Activated naive CD4-positive, alpha-beta T cell treated with anti-CD3 and anti-CD28 coated beads, Interleukin-2, amount 10 ng/mL, durations not matched to agents 7 days and 5 days (primary cell): Measurements from ENCODE around the gene MPI.
"Not testable (repeated sequence)": the region's sequence is repeated elsewhere in the genome, so short reads cannot be mapped to it uniquely, and the experiment has no call there.

Source experiments
- CTCF ChIA-PET: fragments of 350-600 bp; sonication (Branson Sonifier 250); formaldehyde crosslinking; loops from one replicate; lab custom pipeline; 2021; ENCODE audit warnings: antibody characterized with exemption; lab: Charles Lee
- DNase-seq: peaks from one replicate; pipeline ENCODE4 v3.0.0-alpha.2; 2020
- H3K27ac Mint-ChIP-seq: one replicate; pipeline ENCODE4 v1.8.0; 2021; ENCODE audit warnings: mild to moderate bottlenecking, moderate library complexity, mixed read lengths
- H3K27me3 Mint-ChIP-seq: one replicate; pipeline ENCODE4 v1.8.0; 2021; ENCODE audit warnings: mild to moderate bottlenecking, mixed read lengths
- H3K36me3 Mint-ChIP-seq: one replicate; pipeline ENCODE4 v1.8.0; 2021; ENCODE audit warnings: mixed read lengths
- H3K4me1 Mint-ChIP-seq: one replicate; pipeline ENCODE4 v1.8.0; 2021; ENCODE audit warnings: mixed read lengths
- H3K4me3 Mint-ChIP-seq: one replicate; pipeline ENCODE4 v1.8.0; 2021; ENCODE audit warnings: mild to moderate bottlenecking, moderate library complexity, mixed read lengths
- H3K9me3 Mint-ChIP-seq: one replicate; pipeline ENCODE4 v1.8.0; 2021; ENCODE audit warnings: mixed read lengths

Gene MPI

DNA sequence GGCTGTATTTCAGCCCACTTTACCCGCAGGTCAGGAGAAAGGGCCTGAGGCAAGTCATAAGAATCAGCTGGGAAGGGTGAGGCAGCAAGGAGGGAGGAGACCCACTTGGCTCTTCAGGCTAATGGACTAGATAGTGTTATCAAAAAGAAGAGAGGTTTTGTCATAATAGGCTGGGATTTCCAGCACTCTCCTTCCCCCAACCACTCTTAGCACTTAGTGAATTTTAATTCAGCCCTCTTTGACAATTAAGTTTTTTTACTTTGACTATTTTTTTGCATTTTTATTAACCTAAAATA, 771 bp downstream of the MPI start:
- peaks cover 35% of the 10 kb centered on the region for H3K36me3 Mint-ChIP-seq
- H3K9me3 Mint-ChIP-seq: no peaks in the 10 kb centered on the region
- H3K27ac Mint-ChIP-seq: peak overlapping the region; percentile 99
- CTCF ChIA-PET: interaction anchor here (2.9 kb wide), 1 partner anchor 11 kb away, joined by 17 read pairs; no protein-coding TSS in a partner anchor
- H3K27me3 Mint-ChIP-seq: no peaks in the 10 kb centered on the region
- DNase-seq: no peak
- peaks cover 59% of the 10 kb centered on the region for H3K4me1 Mint-ChIP-seq
- H3K4me3 Mint-ChIP-seq: peak overlapping the region; percentile 78

- peak overlapping the region; percentile 99 for H3K27ac Mint-ChIP-seq
- H3K36me3 Mint-ChIP-seq: peaks cover 38% of the 10 kb centered on the region
- no peaks in the 10 kb centered on the region for H3K27me3 Mint-ChIP-seq
- CTCF ChIA-PET: interaction anchor here (0.9 to 3.1 kb wide), 2 partner anchors 10 to 33 kb away, joined by 3 to 15 read pairs; no protein-coding TSS in a partner anchor
- no peak for DNase-seq
- H3K4me3 Mint-ChIP-seq: peak overlapping the region; percentile 78
- H3K4me1 Mint-ChIP-seq: peaks cover 60% of the 10 kb centered on the region
- no peaks in the 10 kb centered on the region for H3K9me3 Mint-ChIP-seq
These were observed 1.6 kb downstream of the MPI start for GRCh38 chr15:74891469-74891868.

GRCh38 chr15:74892313-74892712, 2.5 kb downstream of the MPI start:
- Mint-ChIP-seq H3K9me3 (no peaks in the 10 kb centered on the region), H3K27me3 (no peaks in the 10 kb centered on the region), H3K4me3 (peak overlapping the region; percentile 5), H3K4me1 (peaks cover 64% of the 10 kb centered on the region), H3K27ac (peak overlapping the region; percentile 99), H3K36me3 (peaks cover 44% of the 10 kb centered on the region)
- CTCF ChIA-PET: interaction anchor here (0.9 to 3.1 kb wide), 2 partner anchors 9 to 34 kb away, joined by 3 to 15 read pairs; no protein-coding TSS in a partner anchor
- no peak for DNase-seq

- Mint-ChIP-seq H3K27me3 (no peaks in the 10 kb centered on the region), H3K36me3 (peaks cover 50% of the 10 kb centered on the region), H3K27ac (peak overlapping the region; percentile 99), H3K9me3 (no peaks in the 10 kb centered on the region), H3K4me3 (no peak overlapping the region), H3K4me1 (peaks cover 65% of the 10 kb centered on the region)
- no peak for DNase-seq
- CTCF ChIA-PET: interaction anchor here (3.1 kb wide), 1 partner anchor 9 kb away, joined by 15 read pairs; no protein-coding TSS in a partner anchor
These were observed 3.1 kb downstream of the MPI start for GRCh38 chr15:74892931-74893330.

DNA sequence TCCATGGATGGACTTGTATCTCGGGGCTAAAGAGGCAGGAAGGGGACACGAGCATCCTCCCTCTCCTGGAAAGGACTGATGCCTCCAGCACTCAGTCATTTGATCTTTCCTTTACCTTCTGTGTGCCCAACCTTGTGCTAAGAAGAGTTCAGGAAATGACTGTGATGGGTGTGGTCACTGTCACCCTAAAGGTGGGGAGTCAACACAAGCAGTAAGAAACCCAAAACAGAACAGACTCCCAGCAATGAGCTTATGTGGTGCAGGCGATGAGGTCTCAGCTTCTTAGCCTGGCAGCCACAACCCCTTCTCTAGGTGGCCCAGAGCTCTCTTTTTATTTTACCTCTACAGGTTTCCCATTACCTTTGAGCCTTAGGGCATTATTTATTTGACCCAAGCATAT, 3.8 kb downstream of the MPI start:
- Mint-ChIP-seq H3K27me3 (no peaks in the 10 kb centered on the region), H3K36me3 (peaks cover 52% of the 10 kb centered on the region), H3K9me3 (no peaks in the 10 kb centered on the region), H3K4me3 (peak overlapping the region; percentile 71), H3K27ac (peak overlapping the region; percentile 99), H3K4me1 (peaks cover 65% of the 10 kb centered on the region)
- CTCF ChIA-PET: interaction anchor here (0.5 to 3.1 kb wide), 4 partner anchors 8 to 114 kb away, joined by 3 to 15 read pairs (median 3); no protein-coding TSS in a partner anchor
- DNase-seq: peak; percentile 71

GRCh38 chr15:74894383-74894782, 4.5 kb downstream of the MPI start:
- Mint-ChIP-seq H3K27ac (peak overlapping the region; percentile 19), H3K4me1 (peaks cover 59% of the 10 kb centered on the region)

GRCh38 chr15:74895830-74896229, 6.0 kb downstream of the MPI start:
- CTCF ChIA-PET: interaction anchor here (1.0 kb wide), 1 partner anchor 22 kb away, joined by 3 read pairs; no protein-coding TSS in a partner anchor
- peaks cover 63% of the 10 kb centered on the region for H3K36me3 Mint-ChIP-seq
- no peaks in the 10 kb centered on the region for H3K9me3 Mint-ChIP-seq
- H3K4me3 Mint-ChIP-seq: no peak overlapping the region
- H3K4me1 Mint-ChIP-seq: peaks cover 49% of the 10 kb centered on the region
- peak overlapping the region; percentile 77 for H3K27ac Mint-ChIP-seq
- no peak for DNase-seq
- no peaks in the 10 kb centered on the region for H3K27me3 Mint-ChIP-seq

More at GRCh38 chr15:74894383-74894782, 4.5 kb downstream of the MPI start:
- peaks cover 60% of the 10 kb centered on the region for H3K36me3 Mint-ChIP-seq
- CTCF ChIA-PET, DNase-seq, H3K4me3 Mint-ChIP-seq, H3K27me3 Mint-ChIP-seq, H3K9me3 Mint-ChIP-seq: not testable (repeated sequence)

DNA sequence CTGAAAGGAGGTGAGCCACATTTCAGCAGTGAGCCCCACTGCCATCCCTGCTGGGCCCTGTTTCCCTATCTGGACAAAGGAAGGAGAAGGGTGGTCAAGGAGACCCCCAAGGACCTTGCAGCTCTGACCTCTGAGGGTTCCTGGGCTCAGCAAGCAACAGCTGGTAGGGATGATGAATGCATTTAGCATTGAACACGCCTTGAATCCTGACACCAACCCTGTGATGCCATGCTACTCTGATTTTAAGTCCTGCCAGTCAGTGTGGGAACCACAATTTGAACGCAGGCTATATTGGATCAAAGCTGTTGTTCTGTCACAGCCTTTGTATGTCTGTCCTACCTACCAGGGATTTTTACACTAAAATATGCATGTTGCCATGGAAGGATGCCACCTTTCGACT, 6.5 kb downstream of the MPI start:
- Mint-ChIP-seq H3K4me3 (no peak overlapping the region), H3K27me3 (no peaks in the 10 kb centered on the region), H3K9me3 (no peaks in the 10 kb centered on the region), H3K4me1 (peaks cover 47% of the 10 kb centered on the region), H3K27ac (no peak overlapping the region), H3K36me3 (peaks cover 61% of the 10 kb centered on the region)
- no peak for DNase-seq
- CTCF ChIA-PET: interaction anchor here (1.0 kb wide), 1 partner anchor 22 kb away, joined by 3 read pairs; no protein-coding TSS in a partner anchor

- H3K27ac Mint-ChIP-seq: no peak overlapping the region
- H3K27me3 Mint-ChIP-seq: no peaks in the 10 kb centered on the region
- CTCF ChIA-PET: interaction anchor here (1.0 kb wide), 1 partner anchor 27 kb away, joined by 3 read pairs; no protein-coding TSS in a partner anchor
- no peak for DNase-seq
- peaks cover 56% of the 10 kb centered on the region for H3K36me3 Mint-ChIP-seq
- H3K4me1 Mint-ChIP-seq: peaks cover 47% of the 10 kb centered on the region
- no peaks in the 10 kb centered on the region for H3K9me3 Mint-ChIP-seq
- H3K4me3 Mint-ChIP-seq: no peak overlapping the region
These were observed 7.5 kb downstream of the MPI start for GRCh38 chr15:74897300-74897701.

- DNase-seq: peak; percentile 73
- peaks cover 62% of the 10 kb centered on the region for H3K36me3 Mint-ChIP-seq
These were observed 11.8 kb downstream of the MPI start for GRCh38 chr15:74901612-74902063.

GRCh38 chr15:74902295-74903075, 12.6 kb downstream of the MPI start:
- no peak overlapping the region for H3K4me3 Mint-ChIP-seq
- H3K4me1 Mint-ChIP-seq: peaks cover 52% of the 10 kb centered on the region
- H3K27me3 Mint-ChIP-seq: no peaks in the 10 kb centered on the region
- CTCF ChIA-PET: interaction anchor here (0.6 to 5.5 kb wide), 48 partner anchors 10 to 278 kb away, joined by 3 to 73 read pairs (median 5); partner anchors contain the start of genes CSK, MPI and ULK3
- H3K36me3 Mint-ChIP-seq: peaks cover 59% of the 10 kb centered on the region
- H3K9me3 Mint-ChIP-seq: no peaks in the 10 kb centered on the region
- DNase-seq: no peak
- no peak overlapping the region for H3K27ac Mint-ChIP-seq

More at GRCh38 chr15:74901612-74902063, 11.8 kb downstream of the MPI start:
- CTCF ChIA-PET: interaction anchor here (0.6 to 5.5 kb wide), 53 partner anchors 9 to 280 kb away, joined by 3 to 73 read pairs (median 5); partner anchors contain the start of genes CSK, MPI and ULK3
- Mint-ChIP-seq H3K27me3 (no peaks in the 10 kb centered on the region), H3K27ac (peak overlapping the region; percentile 68), H3K4me1 (peaks cover 49% of the 10 kb centered on the region), H3K4me3 (no peak overlapping the region), H3K9me3 (no peaks in the 10 kb centered on the region)

DNA sequence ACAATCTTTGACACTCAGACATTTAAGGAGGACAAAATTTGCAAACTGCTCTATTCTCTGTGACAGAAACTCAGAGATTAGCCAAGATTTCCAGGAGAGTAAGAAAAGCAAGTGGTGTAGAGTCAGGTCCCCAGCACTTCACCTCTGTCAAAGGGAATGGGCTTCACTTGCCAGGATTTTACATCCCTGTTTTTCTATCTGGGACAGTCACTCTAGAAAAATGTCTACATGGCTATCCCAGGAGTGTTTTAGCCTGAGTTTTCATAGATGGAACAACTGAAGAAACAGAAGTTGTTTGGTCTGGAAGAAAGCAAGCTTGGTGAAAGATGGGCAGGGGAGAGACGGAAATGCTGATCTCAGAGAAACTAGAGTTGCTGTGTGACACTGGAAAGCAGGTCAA, 13.8 kb downstream of the MPI start:
- Mint-ChIP-seq H3K27me3 (no peaks in the 10 kb centered on the region), H3K4me1 (peaks cover 53% of the 10 kb centered on the region), H3K36me3 (peaks cover 52% of the 10 kb centered on the region), H3K4me3 (no peak overlapping the region), H3K9me3 (no peaks in the 10 kb centered on the region), H3K27ac (peak overlapping the region; percentile 33)
- CTCF ChIA-PET: interaction anchor here (0.8 to 5.5 kb wide), 6 partner anchors 10 to 133 kb away, joined by 3 to 73 read pairs (median 4); partner anchors contain the start of gene COX5A
- DNase-seq: no peak

- Mint-ChIP-seq H3K36me3 (peaks cover 46% of the 10 kb centered on the region), H3K27ac (no peak overlapping the region), H3K4me3 (peak overlapping the region; percentile 99), H3K9me3 (no peaks in the 10 kb centered on the region), H3K27me3 (no peaks in the 10 kb centered on the region), H3K4me1 (peaks cover 52% of the 10 kb centered on the region)
- no peak for DNase-seq
- CTCF ChIA-PET: interaction anchor here (0.8 to 5.5 kb wide), 6 partner anchors 9 to 134 kb away, joined by 3 to 73 read pairs (median 4); partner anchors contain the start of gene COX5A
These were observed 14.5 kb downstream of the MPI start for GRCh38 chr15:74904190-74904805.

DNA sequence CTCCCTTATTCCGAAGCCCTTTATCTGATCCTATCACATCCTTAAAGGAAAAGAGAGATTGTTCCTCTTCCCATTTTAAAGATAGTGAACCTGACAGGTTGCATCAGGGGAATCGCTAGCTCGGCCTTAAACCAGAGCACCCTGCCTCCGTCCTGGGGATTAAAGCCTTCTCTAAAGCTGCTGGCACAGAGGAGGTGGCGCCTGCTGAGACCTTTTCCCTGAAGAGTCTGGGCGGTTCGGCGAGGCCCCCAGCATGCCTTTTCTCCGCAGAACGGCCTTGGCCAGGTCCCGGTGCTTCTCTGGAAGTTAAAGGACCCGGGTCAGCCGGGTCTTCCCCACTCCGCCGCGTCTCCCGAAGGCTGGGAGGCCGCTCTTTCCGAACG, 16.2 kb downstream of the MPI start:
- peak overlapping the region; percentile 82 for H3K27ac Mint-ChIP-seq
- H3K36me3 Mint-ChIP-seq: peaks cover 37% of the 10 kb centered on the region
- peaks cover 48% of the 10 kb centered on the region for H3K4me1 Mint-ChIP-seq
- DNase-seq: peak; percentile 45
- CTCF ChIA-PET: interaction anchor here (1.0 to 2.1 kb wide), 5 partner anchors 16 to 135 kb away, joined by 3 to 11 read pairs (median 4); partner anchors contain the start of gene MPI
- H3K9me3 Mint-ChIP-seq: no peaks in the 10 kb centered on the region
- peak overlapping the region; percentile 99 for H3K4me3 Mint-ChIP-seq
- H3K27me3 Mint-ChIP-seq: no peaks in the 10 kb centered on the region
